Endothelial cell of hepatic sinusoid (primary cell): ENCODE results near the gene VIM.

ENCODE experiments used
- in situ Hi-C: cut with HindIII; loops from 2 replicates; pipeline ENCODE4 v1.10.0; 2017; ENCODE audit warnings: low sequenced_read_pairs

VIM gene

DNA sequence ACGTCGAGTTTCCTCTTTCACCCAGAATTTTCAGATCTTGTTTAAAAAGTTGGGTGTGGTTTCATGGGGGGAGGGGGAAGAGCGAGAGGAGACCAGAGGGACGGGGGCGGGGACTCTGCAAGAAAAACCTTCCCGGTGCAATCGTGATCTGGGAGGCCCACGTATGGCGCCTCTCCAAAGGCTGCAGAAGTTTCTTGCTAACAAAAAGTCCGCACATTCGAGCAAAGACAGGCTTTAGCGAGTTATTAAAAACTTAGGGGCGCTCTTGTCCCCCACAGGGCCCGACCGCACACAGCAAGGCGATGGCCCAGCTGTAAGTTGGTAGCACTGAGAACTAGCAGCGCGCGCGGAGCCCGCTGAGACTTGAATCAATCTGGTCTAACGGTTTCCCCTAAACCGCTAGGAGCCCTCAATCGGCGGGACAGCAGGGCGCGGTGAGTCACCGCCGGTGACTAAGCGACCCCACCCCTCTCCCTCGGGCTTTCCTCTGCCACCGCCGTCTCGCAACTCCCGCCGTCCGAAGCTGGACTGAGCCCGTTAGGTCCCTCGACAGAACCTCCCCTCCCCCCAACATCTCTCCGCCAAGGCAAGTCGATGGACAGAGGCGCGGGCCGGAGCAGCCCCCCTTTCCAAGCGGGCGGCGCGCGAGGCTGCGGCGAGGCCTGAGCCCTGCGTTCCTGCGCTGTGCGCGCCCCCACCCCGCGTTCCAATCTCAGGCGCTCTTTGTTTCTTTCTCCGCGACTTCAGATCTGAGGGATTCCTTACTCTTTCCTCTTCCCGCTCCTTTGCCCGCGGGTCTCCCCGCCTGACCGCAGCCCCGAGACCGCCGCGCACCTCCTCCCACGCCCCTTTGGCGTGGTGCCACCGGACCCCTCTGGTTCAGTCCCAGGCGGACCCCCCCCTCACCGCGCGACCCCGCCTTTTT, at the start of gene VIM:
VIM (plus strand) TSS at position 151 of the 925 bp plus-strand sequence. CDS start 1,182 bp downstream, outside the sequence.
- in situ Hi-C loops: no loop called here

DNA sequence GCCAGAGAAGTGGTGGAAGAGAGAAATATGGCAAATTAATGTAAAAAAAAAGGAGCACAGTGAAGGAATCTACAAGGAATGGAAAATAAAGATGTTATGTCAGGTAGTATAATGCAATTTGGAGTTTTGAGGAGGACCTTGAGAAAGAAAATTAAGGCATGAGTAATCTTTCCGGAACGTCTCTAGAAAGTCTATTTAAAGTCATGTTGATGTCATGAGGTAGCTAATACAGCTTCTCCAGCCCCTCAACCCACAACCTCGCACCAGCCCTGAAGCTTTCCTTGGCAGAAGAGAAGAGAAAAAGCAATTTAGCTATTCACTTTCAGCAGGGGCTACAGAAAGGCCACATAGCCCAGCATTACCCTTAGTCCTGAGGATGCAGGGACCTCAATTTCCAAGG, 49.0 kb upstream of the VIM start:
- in situ Hi-C loops: no loop called here

DNA sequence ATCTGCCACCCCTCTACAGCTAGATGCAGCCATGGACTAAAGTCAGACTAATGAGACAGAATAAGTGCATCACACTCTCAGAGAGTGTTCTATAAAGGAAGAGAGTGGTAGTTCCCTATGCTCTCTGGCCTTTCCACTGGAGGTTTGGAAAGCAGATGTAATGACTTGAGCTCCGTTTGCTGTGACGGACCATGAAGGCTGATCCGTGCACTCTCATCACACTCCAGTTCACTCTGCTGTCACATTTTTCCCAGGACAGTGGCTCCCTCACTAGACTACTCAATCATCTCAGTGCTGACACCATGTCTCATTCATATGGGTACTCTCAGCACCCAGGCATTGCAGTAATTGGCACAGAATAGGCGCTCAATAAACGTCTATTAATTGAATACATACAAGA, 46.9 kb upstream of the VIM start:
- in situ Hi-C loops: no loop called here

DNA sequence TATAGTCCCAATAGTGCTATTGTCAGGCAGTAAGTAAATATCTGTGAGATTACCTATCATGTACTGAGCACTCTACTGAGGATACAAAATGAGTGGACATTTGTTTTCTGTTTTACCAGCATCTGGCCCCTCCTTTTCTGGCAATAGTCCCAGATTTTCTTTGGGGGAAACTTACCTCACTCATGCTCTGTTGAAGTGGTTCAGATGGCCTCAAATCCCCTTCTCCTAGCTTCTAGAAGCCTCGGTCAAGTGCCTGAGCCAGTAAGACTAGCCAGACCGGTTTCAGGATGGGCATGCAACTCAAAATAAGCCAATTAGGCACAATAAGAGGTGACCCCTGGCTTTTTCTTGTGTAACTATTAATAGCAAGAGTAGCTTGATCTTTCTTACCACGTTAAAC, 46.3 kb upstream of the VIM start:
- in situ Hi-C loops: no loop called here

DNA sequence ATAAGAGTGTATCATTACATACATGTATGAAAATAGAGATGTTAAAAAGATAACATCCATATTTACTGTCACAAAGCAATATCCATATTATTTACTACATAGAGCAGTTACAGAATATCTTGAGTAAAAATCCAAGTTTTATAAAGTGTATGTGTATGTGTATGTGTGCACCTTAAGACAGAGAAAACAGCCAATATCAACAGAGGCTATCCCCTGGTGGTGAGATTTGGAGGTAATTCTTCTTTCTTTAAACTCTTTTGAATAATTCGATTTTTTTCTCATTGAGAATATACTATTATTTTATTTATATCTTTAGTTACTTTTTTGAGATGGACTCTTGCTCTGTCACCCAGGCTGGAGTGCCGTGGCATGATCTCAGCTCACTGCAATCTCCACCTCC, 44.9 kb upstream of the VIM start:
- in situ Hi-C loops: no loop called here

DNA sequence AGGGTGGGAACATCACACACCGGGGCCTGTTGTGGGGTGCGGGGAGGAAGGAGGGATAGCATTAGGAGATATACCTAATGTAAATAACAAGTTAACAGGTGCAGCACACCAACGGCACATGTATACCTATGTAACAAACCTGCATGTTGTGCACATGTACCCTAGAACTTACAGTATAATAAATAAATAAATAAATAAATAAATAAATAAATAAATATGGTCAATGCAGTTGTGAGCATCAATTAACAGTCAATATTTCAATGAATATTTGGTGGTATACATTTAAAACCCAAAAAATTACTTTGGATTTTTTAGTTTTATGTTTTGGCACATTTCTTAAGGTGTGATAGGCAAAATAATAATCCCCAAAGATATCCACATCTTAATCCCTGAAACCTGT, 42.2 kb upstream of the VIM start:
- in situ Hi-C loops: no loop called here

DNA sequence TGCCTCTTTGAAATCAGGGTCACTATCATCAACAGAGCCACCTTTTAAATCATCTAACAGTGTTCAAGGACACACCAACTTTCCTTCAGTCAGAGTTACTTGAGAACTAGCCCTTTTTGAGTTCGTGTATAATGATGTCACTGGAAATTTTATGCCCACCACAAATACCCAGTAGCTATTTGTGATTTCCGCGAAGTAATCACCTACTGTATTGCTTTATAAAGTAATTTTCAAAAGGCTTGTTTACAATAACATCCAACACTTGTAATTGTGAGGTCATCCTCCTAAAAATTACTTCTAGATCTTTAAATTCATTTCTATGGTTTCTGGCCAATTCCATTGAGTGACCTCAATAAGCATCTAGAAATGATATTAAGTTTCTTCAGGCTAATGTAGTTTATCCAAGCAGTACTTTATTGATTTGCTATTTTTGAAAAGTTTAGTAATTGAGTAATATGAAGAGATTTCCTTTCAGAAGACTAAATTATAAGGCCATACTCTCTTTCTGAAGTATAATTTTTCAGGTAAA, 39.3 kb upstream of the VIM start:
- in situ Hi-C loops: no loop called here

DNA sequence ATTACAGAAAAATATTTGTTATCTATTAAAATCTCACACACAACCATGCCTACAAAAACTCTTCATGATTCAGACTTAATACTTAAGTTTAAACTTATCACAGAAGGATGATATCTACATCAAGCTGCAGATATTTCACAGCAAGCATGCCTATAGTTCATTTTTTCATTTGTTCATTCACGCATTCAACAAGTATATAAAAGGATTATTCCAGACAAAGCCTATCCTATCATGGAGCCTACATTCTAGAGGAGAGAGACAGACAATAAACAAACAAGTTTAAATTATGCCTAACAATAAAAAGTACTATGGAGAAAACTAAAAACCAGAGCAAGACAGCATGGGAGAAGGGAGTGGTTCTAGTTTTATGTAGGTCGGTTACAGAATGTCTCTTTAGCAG, 37.4 kb upstream of the VIM start:
- in situ Hi-C loops: no loop called here

DNA sequence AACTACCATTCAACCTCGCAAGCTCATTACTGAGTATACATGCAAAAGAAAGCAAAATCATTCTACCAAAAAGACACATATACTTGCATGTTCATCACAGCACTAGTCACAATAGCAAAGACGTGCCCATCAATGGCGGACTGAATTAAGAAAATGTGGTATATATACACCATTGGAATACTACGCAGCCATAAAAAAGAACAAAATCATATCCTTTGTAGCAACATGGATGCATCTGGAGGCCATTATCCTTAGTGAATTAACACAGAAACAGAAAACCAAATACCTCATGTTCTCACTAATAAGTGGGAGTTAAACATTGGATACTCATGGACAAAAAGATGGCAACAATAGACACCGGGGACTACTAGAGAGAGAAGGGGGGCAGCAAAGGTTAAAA, 33.0 kb upstream of the VIM start:
- in situ Hi-C loops: no loop called here

DNA sequence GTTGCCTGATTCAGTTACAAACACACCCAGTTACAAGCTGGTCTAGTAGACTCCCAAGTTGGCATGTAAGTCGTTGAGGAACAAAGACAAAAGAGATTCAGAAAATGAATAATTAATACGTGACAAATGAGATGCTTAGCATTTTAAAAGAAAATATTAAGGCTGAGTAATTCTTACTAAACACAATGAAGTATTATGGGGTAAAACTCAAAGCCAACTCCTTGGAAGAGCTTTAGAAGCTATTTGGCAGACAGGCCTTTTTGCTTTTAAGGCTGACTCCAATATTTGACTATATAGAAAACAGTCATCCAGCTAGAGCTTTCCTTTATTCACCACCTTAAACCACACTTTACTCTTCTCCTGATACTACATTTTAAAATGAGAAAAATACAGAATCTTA, 32.0 kb upstream of the VIM start:
- in situ Hi-C loops: no loop called here

DNA sequence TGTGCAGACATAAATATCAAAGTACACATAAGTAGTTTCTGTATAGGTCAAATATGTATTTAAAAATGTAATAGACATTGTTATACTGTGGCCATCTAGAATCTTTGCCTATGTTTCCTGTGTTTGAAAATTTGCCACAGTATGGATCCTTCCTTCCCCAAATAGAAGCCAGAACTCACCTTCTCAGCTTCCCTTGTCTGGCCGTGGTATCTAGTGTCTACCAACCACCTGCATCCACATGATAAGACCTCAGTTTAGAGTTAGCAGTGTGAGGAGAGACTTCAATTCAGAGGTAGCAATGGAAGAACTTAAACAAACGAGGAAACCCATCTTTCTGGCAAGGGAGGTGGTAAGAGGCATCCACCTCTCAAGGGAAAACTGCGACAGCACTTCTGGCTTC, 31.5 kb upstream of the VIM start:
- in situ Hi-C loops: no loop called here

DNA sequence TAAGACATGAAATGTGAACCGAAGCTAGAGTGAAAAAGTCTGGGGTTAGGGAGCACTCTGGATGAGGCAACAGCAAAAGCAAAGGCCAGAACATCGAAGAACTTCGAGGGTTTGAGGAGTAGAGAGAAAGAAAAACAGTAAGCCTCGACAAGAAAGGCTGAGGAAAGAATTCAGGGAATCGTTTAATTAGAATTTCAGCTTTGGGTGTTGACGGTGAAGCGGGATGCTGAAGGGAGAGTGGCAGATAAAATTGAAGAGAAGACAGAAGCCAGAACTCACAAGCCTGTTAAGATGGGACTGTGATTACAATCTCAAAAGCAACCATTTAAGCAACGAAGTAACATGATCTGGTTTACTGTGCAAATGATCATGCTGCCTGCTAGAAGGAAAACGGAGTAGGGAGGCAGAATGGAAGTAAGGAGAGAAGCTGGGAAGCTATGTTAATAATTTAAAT, 28.7 kb upstream of the VIM start:
- in situ Hi-C loops: no loop called here

DNA sequence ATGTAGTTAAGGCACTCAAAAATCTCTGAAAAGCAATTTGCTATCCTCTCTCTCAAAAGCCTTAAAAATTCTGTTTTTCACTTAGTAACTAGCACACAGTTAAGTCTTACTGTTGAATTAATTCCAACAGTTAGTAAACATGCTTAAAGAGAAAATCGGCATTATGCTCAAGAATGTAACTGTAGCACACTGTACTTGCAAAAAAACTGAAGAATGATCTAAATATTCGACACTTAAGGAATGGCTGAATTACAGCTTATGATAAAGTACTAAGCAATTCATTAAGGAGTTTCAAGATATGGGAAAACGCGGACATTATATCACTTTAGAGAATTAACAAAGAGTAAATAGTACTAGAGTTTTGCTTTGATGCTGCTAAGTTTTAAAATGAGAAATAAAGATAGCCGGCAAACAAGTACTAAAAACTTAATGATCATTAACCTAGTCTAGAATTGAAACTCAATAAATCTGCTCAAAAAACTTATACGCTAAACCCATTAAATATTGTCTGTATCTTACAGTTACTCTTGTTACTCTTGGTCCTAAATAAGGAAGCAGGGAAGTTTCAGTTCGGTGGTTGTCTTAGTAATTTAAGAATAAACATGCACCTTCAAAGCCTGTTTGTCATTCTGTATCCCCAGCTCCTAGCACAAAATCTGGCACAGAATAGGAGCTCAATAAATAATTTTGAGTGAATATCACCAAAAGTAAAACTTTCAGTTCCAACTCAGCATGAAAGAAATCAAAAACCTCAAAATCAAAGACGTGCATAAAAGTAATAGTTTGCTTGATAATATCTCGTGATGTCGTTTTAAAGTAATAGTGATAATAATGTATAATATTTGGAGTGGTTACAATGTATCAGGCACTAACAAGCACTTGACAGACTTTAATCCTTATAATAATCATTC, 27.8 kb upstream of the VIM start:
- in situ Hi-C loops: no loop called here

DNA sequence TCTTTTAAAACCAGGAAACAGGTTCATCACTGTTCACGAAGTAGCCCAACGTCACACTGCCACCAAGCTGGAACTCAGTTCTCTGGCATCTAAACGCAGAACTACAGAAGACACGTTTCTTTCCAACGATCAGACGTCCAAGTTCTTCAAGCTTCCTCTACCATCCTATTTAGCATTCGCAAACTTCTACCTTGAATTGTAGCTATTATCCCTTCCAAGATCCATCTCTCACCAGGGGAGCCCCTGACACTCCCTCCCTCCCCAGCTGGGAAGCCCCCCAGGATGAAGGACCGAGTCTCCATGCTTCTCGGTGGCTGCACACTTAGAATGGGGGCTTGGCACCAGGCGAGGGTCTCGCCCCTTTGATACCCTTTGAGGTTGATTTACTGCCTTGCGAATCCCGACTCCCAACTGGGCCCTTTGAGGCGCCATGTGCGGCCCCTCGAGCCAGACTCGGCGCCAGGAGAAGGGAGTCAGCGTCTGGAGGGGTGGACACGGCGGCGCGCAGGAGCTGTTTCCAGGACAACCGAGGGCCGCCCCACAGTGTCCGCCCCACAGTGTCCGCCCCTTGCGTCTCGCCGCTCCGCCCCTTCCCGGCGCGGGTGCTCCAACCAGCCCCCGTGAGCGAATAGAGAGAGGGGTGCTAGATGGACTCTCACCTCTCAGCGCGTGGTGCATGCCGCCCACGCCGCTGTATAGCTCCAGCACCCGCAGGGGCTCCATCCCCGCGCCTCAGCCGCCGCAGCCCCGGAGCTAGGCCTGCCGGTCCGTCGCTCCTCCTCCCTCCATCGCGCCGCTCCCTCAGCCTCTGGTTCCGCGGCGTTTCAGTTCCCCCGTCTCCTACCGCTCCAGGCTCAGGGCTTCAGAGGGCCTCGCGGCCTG, 26.9 kb upstream of the VIM start, which contains the start of gene TRDMT1:
TRDMT1 (minus strand) TSS at position 761 of the 882 bp plus-strand sequence; CDS start at position 723, 38 bp downstream.
- in situ Hi-C loops: no loop called here

DNA sequence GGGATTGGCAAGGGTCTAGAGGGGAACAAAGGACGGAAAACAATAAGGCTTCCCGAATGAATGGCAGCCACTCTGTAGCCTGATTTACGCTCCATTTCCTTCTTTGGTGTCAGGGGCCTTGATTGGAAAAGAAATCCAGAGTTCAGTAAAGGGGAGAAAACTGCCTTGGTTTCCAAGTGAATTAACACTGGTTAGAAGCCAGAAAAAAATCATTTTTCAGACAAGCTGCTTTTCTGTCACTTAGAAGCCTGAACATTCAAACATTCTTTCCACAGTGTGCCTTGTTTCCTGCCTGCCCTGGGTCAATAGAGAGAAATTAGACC, 26.3 kb upstream of the VIM start:
- in situ Hi-C loops: no loop called here

DNA sequence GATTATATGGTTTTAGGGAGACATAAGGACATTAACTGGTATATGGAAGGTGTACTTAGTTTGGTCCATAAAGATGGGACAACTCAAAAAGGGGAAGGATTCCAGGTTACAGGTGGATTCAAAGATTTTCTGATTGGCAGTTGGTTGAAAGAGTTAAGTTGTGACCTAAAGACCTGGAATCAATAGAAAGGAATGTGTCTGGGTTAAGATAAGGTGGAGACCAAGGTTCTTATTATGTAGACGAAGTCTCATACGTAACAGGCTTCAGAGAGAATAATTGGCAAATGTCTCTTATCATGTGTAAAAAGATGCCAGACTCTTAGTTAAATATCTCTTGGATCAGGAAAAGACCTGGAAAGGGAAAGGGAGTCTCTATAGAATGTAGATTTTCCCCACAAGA, 25.5 kb upstream of the VIM start:
- in situ Hi-C loops: no loop called here

DNA sequence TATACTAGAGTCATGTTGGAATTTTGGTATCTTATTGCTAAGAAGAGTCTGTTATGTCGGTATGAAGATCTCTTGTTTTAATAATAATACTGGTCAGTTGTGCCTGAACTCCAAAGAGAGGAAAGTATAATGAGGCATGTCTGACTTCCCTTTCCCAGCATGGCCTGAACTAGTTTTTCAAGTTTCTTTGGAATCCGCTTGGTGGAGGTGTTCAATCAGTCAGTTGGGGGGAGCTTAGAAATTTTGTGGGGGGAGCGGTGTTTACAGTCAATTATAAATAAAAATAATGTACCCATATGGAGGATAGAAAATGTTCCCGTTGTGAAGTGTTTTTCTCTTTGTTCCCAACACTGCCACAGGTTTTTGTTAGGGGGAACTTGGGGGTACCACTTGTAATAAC, 25.0 kb upstream of the VIM start:
- in situ Hi-C loops: no loop called here

DNA sequence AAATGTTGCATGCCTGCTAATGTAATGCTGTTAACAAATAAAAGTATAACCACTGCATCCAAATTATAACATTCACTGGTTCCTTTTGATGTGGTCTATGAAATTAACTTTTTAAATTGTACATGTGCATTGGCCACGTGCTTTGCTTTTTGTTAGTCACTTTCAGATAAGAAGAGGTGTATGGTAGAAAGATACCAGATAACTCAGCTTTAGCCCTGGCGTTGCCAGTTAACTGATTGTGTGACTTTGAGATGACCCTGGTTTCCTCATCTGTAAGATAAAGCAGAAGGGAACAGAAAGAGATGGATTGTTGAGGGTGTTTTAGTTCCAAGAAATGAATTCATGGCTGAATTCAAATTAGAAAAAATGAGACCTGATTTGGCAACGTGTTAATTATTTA, 24.6 kb upstream of the VIM start:
- in situ Hi-C loops: no loop called here

DNA sequence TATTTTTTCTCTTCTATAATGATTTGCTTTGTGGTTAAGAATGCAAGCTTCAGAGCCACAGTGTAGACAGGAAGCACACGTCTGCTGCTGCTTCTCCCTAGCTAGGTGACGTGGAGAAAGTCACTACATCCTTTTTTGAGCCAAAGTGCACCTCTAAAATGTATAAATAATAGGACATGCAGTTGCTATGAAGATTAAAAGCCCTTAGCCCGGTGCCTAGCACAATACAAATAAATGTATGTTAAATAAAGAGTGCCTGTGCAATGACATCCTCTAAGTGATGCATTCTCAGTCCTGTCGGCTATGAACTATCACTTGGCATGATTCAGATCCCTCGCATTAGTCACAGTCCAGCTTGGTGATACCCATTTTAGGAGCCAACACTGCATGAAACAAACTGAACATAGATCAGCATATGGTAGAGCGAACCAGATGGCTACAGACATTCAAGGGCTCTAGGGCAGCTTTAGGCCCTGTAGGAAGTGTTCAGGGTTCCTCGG, 21.8 kb upstream of the VIM start:
- in situ Hi-C loops: no loop called here

DNA sequence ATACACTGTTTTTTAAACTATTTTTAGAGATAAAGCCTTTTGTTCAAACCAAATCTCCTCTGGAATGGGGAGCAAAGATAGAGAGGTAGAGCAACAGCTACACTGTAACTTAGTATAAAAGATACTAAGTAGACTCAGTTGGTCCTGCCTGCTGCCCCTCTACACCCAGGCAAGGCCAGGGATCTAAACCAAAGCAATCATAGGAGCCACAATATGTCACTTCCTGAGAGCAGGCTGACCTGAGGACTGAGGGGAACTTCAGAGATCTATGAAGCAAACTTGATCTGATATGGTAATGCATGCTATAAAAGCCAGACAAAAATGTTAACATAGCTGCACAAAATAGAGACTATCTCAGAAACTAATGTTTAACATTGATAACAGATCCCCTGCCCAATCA, 19.6 kb upstream of the VIM start:
- in situ Hi-C loops: no loop called here
